Colonic mucosa (tissue), 4 donors: ENCODE measurements around the gene HELB. TPM values are rescaled to one million over a fixed set of nuclear protein-coding genes. Genes with fewer than 3 reads are reported as not detected.

Source experiments
- DNase-seq: peaks from one replicate; pipeline ENCODE4 v3.0.0-alpha.2; 2020
- H3K27ac ChIP-seq: fragments of 200-600 bp; one replicate; pipeline ENCODE4 v1.8.0; 2021
- H3K27me3 ChIP-seq: fragments of 200-600 bp; one replicate; pipeline ENCODE4 v1.8.0; 2021
- H3K36me3 ChIP-seq: fragments of 200-600 bp; one replicate; pipeline ENCODE4 v1.8.0; 2021
- H3K4me1 ChIP-seq: fragments of 200-600 bp; one replicate; pipeline ENCODE4 v1.8.0; 2021; ENCODE audit warnings: mild to moderate bottlenecking
- H3K4me3 ChIP-seq: fragments of 200-600 bp; one replicate; pipeline ENCODE4 v1.8.0; 2021
- H3K9ac ChIP-seq, 2 donors: one replicate each; pipeline ENCODE4 v1.7.0; 2013; ENCODE audit warnings: control low read depth in 2 of 2, low read depth in 2 of 2, low read length in 2 of 2
- H3K9me3 ChIP-seq: fragments of 200-600 bp; one replicate; pipeline ENCODE4 v1.8.0; 2021
- intact Hi-C: fragments of 100-400 bp; cut with DNase I; formaldehyde crosslinking; loops from one replicate; pipeline ENCODE4 v1.14.1; 2022
- total RNA-seq, 2 donors: library from RNA; stranded (reverse); fragmentation: NEBNext Ultra II Directional in 1 of 2; extraction: Animal tissue kit (Norgen Biotek cat#: 25700) in 1 of 2; gene quantifications; one replicate each; pipeline ENCODE4 v1.2.1, GENCODE V29; 2021
- TF ChIP-seq, protein P1 (sequence below): fragments of 200-600 bp; IDR thresholded peaks from one replicate; pipeline ENCODE4 v1.8.0; 2022; ENCODE audit warnings: antibody characterized with exemption, mild to moderate bottlenecking
- donor health status: healthy.
- donor health status: DM: no; HTN: no; CAD: no.
- donor health status: DM: no; HTN: no; CAD: no.

The HELB gene
- total RNA-seq, 2 donors from 2014 or later, result 4.5 to 5.2 TPM

GRCh38 chr12:66312189-66312588 is 9.9 kb downstream of the HELB start:
- TF ChIP-seq, protein P1, sequence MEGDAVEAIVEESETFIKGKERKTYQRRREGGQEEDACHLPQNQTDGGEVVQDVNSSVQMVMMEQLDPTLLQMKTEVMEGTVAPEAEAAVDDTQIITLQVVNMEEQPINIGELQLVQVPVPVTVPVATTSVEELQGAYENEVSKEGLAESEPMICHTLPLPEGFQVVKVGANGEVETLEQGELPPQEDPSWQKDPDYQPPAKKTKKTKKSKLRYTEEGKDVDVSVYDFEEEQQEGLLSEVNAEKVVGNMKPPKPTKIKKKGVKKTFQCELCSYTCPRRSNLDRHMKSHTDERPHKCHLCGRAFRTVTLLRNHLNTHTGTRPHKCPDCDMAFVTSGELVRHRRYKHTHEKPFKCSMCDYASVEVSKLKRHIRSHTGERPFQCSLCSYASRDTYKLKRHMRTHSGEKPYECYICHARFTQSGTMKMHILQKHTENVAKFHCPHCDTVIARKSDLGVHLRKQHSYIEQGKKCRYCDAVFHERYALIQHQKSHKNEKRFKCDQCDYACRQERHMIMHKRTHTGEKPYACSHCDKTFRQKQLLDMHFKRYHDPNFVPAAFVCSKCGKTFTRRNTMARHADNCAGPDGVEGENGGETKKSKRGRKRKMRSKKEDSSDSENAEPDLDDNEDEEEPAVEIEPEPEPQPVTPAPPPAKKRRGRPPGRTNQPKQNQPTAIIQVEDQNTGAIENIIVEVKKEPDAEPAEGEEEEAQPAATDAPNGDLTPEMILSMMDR, result no peak
- H3K4me1 ChIP-seq, result no peaks in the 10 kb centered on the region
- H3K9me3 ChIP-seq, result no peaks in the 10 kb centered on the region
- no peak for DNase-seq
- no peak overlapping the region for H3K9ac ChIP-seq
- H3K4me3 ChIP-seq, result no peak overlapping the region
- intact Hi-C loops, result no loop called here
- H3K36me3 ChIP-seq, result peaks cover 4% of the 10 kb centered on the region
- H3K27me3 ChIP-seq, result no peaks in the 10 kb centered on the region
- no peak overlapping the region for H3K27ac ChIP-seq

- no peaks in the 10 kb centered on the region for H3K4me1 ChIP-seq
- intact Hi-C loops, result no loop called here
- H3K27me3 ChIP-seq, result no peaks in the 10 kb centered on the region
- no peak overlapping the region for H3K4me3 ChIP-seq
- no peak overlapping the region for H3K27ac ChIP-seq
- TF ChIP-seq, protein P1, result no peak
- no peaks in the 10 kb centered on the region for H3K9me3 ChIP-seq
- no peak for DNase-seq
- no peak overlapping the region for H3K9ac ChIP-seq
- H3K36me3 ChIP-seq, result peaks cover 4% of the 10 kb centered on the region
Measured at GRCh38 chr12:66314278-66314677, 12.0 kb downstream of the HELB start.

DNA sequence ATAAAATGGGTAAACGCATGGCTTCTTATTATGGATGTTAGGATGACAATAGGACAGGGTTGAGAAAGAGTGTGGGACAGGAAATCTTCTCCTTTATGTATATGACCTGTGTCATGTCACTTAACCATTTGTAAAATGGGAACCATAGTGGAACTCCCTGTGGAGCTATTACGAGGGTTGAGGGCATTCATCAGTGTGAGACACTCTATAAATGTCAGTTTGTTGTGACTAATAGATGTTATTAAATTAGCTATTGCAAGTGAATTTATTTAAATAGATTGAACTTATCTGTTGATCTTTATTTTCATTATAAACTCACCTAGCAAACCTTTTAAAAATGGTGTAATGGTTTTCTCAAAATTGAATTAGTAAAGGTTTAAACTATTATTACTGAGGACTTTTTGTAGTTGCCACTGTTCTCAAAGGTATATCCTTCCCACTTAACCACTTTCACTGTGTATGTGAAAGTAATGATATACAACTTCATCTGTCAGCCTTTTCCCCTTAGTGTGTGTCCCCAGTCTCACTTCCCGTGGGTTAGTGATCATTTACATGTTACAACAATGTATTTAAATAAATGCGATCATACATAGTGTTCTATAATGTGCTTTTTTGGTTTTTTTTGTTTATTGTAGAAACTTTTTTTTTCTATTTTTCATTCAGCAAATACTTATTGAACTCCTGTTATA is 17.1 kb downstream of the HELB start:
- no peaks in the 10 kb centered on the region for H3K36me3 ChIP-seq
- TF ChIP-seq, protein P1, result no peak
- H3K27ac ChIP-seq, result no peak overlapping the region
- no peak overlapping the region for H3K9ac ChIP-seq
- no peaks in the 10 kb centered on the region for H3K27me3 ChIP-seq
- intact Hi-C loops, result no loop called here
- H3K9me3 ChIP-seq, result no peaks in the 10 kb centered on the region
- no peak overlapping the region for H3K4me3 ChIP-seq
- no peaks in the 10 kb centered on the region for H3K4me1 ChIP-seq
- no peak for DNase-seq

- Histone ChIP-seq H3K4me1 (no peaks in the 10 kb centered on the region), H3K27me3 (no peaks in the 10 kb centered on the region), H3K4me3 (no peak overlapping the region), H3K9ac (no peak overlapping the region), H3K9me3 (no peaks in the 10 kb centered on the region), H3K27ac (no peak overlapping the region), H3K36me3 (no peaks in the 10 kb centered on the region)
- TF ChIP-seq, protein P1, result no peak
- no peak for DNase-seq
- intact Hi-C loops, result no loop called here
Measured at GRCh38 chr12:66320996-66321395, 18.7 kb downstream of the HELB start.

GRCh38 chr12:66321435-66321834 is 19.1 kb downstream of the HELB start:
- intact Hi-C loops, result no loop called here
- Histone ChIP-seq H3K27ac (no peak overlapping the region), H3K4me1 (no peaks in the 10 kb centered on the region), H3K9ac (no peak overlapping the region), H3K4me3 (no peak overlapping the region), H3K36me3 (no peaks in the 10 kb centered on the region), H3K27me3 (no peaks in the 10 kb centered on the region), H3K9me3 (no peaks in the 10 kb centered on the region)
- no peak for DNase-seq
- TF ChIP-seq, protein P1, result no peak
